ENCODE results near the gene NKTR. TPM values are rescaled to one million over a fixed set of nuclear protein-coding genes. Genes with fewer than 3 reads are reported as not detected.

The NKTR gene
- total RNA-seq, 4 donors from 2014 or later = 96.3 to 172 (median 133) TPM

GRCh38 chr3:42659451-42660130 is 59.1 kb downstream of the NKTR start:
- DNase-seq = no peak
- 84 to 98% methylated on average over 9 to 25 of the region's 25 CpGs for WGBS, 2 donors (ENCODE audit: low coverage in 1 of 2)
- in situ Hi-C loops (cut with MboI; ENCODE audit: low pct_ligation_motif_present in 1 of 4, low pct_unique_long_range_greater_than_20kb in 1 of 4, low sequenced_read_pairs in 3 of 4) = loop anchor here in 2 of 4 donors (10.0 kb wide), 1 partner anchor 85 kb away; no protein-coding TSS in a partner anchor
- Histone ChIP-seq H3K4me3 (no peak overlapping the region), H3K27ac (peak overlapping the region in 1 of 4 donors; percentile 41), H3K36me3 (no peaks in the 10 kb centered on the region), H3K27me3 (no peaks in the 10 kb centered on the region), H3K9me3 (no peaks in the 10 kb centered on the region), H3K4me1 (peaks cover 0 to 16% (median 5%) of the 10 kb centered on the region in 4 donors)
- TF ChIP-seq, protein P1, sequence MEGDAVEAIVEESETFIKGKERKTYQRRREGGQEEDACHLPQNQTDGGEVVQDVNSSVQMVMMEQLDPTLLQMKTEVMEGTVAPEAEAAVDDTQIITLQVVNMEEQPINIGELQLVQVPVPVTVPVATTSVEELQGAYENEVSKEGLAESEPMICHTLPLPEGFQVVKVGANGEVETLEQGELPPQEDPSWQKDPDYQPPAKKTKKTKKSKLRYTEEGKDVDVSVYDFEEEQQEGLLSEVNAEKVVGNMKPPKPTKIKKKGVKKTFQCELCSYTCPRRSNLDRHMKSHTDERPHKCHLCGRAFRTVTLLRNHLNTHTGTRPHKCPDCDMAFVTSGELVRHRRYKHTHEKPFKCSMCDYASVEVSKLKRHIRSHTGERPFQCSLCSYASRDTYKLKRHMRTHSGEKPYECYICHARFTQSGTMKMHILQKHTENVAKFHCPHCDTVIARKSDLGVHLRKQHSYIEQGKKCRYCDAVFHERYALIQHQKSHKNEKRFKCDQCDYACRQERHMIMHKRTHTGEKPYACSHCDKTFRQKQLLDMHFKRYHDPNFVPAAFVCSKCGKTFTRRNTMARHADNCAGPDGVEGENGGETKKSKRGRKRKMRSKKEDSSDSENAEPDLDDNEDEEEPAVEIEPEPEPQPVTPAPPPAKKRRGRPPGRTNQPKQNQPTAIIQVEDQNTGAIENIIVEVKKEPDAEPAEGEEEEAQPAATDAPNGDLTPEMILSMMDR (IDR thresholded peaks at IDR 0.05) = no peak
- TF ChIP-seq POLR2A (IDR thresholded peaks at IDR 0.05) (no peak), EP300 (IDR thresholded peaks at IDR 0.05; ENCODE audit: low read depth) (no peak), POLR2AphosphoS5 (IDR thresholded peaks at IDR 0.05) (no peak)
- intact Hi-C loops (cut with DNase I; ENCODE audit: low total_unique reads) = no loop called here

GRCh38 chr3:42660131-42660715 is 59.7 kb downstream of the NKTR start:
- Histone ChIP-seq H3K4me1 (peaks cover 0 to 13% (median 2%) of the 10 kb centered on the region in 4 donors), H3K27ac (peak overlapping the region in 1 of 4 donors; percentile 41), H3K27me3 (no peaks in the 10 kb centered on the region), H3K9me3 (no peaks in the 10 kb centered on the region), H3K4me3 (no peak overlapping the region), H3K36me3 (no peaks in the 10 kb centered on the region)
- in situ Hi-C loops (cut with MboI; ENCODE audit: low pct_ligation_motif_present in 1 of 4, low pct_unique_long_range_greater_than_20kb in 1 of 4, low sequenced_read_pairs in 3 of 4) = no loop called here
- WGBS, 2 donors (ENCODE audit: low coverage in 1 of 2) = 37 to 51% methylated on average over 2 to 6 of the region's 6 CpGs
- intact Hi-C loops (cut with DNase I; ENCODE audit: low total_unique reads) = no loop called here
- TF ChIP-seq EP300 (IDR thresholded peaks at IDR 0.05; ENCODE audit: low read depth) = no peak
- TF ChIP-seq, protein P1 (IDR thresholded peaks at IDR 0.05) = no peak
- no peak for TF ChIP-seq POLR2A (IDR thresholded peaks at IDR 0.05)
- TF ChIP-seq POLR2AphosphoS5 (IDR thresholded peaks at IDR 0.05) = no peak
- no peak for DNase-seq

- Histone ChIP-seq H3K36me3 (no peaks in the 10 kb centered on the region), H3K4me3 (no peak overlapping the region), H3K9me3 (no peaks in the 10 kb centered on the region), H3K27me3 (no peaks in the 10 kb centered on the region), H3K4me1 (peaks cover 0 to 10% (median 0%) of the 10 kb centered on the region in 4 donors), H3K27ac (no peak overlapping the region)
- TF ChIP-seq EP300 (IDR thresholded peaks at IDR 0.05; ENCODE audit: low read depth) (no peak), POLR2AphosphoS5 (IDR thresholded peaks at IDR 0.05) (no peak), POLR2A (IDR thresholded peaks at IDR 0.05) (no peak)
- TF ChIP-seq, protein P1 (IDR thresholded peaks at IDR 0.05) = no peak
- intact Hi-C loops (cut with DNase I; ENCODE audit: low total_unique reads) (no loop called here), in situ Hi-C loops (cut with MboI; ENCODE audit: low pct_ligation_motif_present in 1 of 4, low pct_unique_long_range_greater_than_20kb in 1 of 4, low sequenced_read_pairs in 3 of 4) (no loop called here)
- 77% methylated on average over 4 of the region's 4 CpGs; no CpG with 5 or more reads in 1 of the 2 donors for WGBS, 2 donors (ENCODE audit: low coverage in 1 of 2)
- DNase-seq = no peak
Observed at GRCh38 chr3:42660898-42661297, 60.4 kb downstream of the NKTR start.

DNA sequence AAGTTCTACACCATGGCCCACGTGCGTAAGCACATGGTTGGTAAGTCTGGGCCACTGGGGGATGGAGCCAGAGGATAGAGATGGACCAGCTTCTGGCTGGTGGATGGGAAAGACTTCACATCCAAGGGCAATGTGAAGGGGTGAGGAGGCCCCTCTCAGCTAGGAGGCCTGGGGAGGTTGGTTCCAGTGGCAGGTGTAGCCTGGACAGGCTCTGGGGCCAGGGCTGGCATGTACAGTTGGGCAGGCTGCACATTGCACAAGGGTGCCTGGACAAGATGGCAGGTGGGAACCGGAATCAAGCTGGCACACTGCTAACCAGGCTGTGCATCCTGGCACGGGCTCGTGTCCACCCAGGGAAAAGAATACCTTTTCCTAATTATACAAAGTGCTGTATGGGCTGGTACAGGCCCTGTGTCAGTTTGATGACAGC is 61.1 kb downstream of the NKTR start:
- in situ Hi-C loops (cut with MboI; ENCODE audit: low pct_ligation_motif_present in 1 of 4, low pct_unique_long_range_greater_than_20kb in 1 of 4, low sequenced_read_pairs in 3 of 4) = no loop called here
- H3K9me3 ChIP-seq = no peaks in the 10 kb centered on the region
- no peaks in the 10 kb centered on the region for H3K36me3 ChIP-seq
- intact Hi-C loops (cut with DNase I; ENCODE audit: low total_unique reads) = no loop called here
- DNase-seq = no peak
- H3K27ac ChIP-seq = no peak overlapping the region
- no peak overlapping the region for H3K4me3 ChIP-seq
- H3K4me1 ChIP-seq = peaks cover 0 to 15% (median 0%) of the 10 kb centered on the region in 4 donors
- 88% methylated on average over 5 of the region's 5 CpGs; no CpG with 5 or more reads in 1 of the 2 donors for WGBS, 2 donors (ENCODE audit: low coverage in 1 of 2)
- TF ChIP-seq, protein P1 (IDR thresholded peaks at IDR 0.05) = no peak
- TF ChIP-seq POLR2AphosphoS5 (IDR thresholded peaks at IDR 0.05) = no peak
- no peak for TF ChIP-seq POLR2A (IDR thresholded peaks at IDR 0.05)
- TF ChIP-seq EP300 (IDR thresholded peaks at IDR 0.05; ENCODE audit: low read depth) = no peak
- H3K27me3 ChIP-seq = no peaks in the 10 kb centered on the region
